ENCODE results near the gene ALG14.

GRCh38 chr1:94953746-94954145 is 119.0 kb downstream of the ALG14 start:
- TF ChIP-seq CTCF (IDR thresholded peaks at IDR 0.05; ENCODE audit: low read depth, low read length, missing input control) (no peak), RAD21 (IDR thresholded peaks at IDR 0.05) (no peak), YY1 (IDR thresholded peaks at IDR 0.05) (no peak), TAF1 (conservative IDR thresholded peaks at IDR 0.05) (no peak), SP1 (IDR thresholded peaks at IDR 0.05) (no peak), FOXA2 (IDR thresholded peaks at IDR 0.05) (no peak), FOXA1 (IDR thresholded peaks at IDR 0.05) (no peak), HNF4G (IDR thresholded peaks at IDR 0.05) (no peak), ATF3 (IDR thresholded peaks at IDR 0.05) (no peak)
